Measurements from ENCODE around the gene B3GNT7.
"Not testable (repeated sequence)": the region's sequence is repeated elsewhere in the genome, so short reads cannot be mapped to it uniquely, and the experiment has no call there.

Gene B3GNT7

DNA sequence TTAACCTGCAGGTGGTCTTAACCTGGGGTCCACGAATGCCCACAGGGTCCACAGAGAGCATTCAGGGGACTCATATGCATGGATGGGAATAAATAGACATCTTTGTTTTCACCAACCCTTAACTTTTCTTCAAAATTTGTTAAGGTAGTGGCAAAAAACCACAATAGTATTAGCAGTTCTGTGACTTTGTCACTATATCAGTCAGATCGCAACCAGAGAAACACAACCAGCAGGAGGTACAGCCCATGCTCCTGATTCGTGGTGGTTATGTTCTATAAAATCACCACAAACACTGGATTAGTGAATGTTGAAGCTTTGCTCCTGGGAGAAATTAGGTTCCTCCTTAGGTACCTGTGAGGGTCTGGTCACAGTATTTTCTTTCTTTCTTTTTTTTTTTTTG is 31.6 kb downstream of the B3GNT7 start:
- DNase-seq (ENCODE audit: low read depth in 3 of 3): no peak

DNA sequence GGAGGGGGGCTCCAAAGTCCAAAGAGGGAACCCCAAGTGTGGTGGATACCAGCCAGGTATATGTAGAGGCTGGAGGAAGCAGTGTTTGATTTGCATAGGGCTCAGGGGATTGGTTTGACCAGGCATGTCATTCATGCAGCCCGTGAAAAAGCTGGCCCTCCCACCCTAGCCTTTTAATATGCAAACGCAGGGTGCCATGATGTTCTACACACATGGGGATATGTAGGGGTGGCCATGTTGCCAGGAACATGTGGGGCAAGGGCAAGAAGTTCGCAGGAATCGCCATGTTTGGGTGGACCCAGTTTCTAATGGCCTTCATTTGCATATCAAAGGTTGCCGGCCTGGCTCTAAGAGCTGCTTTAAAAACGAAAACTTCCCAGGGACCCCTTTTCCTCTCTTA is 33.6 kb downstream of the B3GNT7 start:
- no peak for DNase-seq (ENCODE audit: low read depth in 3 of 3)

DNA sequence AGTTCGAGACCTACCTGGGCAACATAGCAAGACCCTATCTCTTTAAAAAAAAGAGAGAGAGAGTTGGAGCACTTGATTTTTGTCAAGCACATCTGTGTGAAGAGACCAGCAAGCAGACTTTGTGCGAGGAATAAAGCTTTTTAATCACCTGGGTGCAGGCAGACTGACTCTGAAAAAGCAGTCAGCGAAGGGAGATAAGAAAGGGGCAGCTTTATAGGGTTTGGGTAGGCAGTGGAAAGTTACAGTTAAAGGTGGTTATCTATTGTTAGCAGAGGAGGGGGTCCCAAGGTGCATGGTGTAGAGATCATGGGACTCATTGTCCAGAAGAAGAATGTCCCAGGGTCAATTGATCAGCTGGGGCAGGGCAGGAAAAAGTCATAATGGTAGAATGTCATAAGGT is 34.4 kb downstream of the B3GNT7 start:
- DNase-seq (ENCODE audit: low read depth in 3 of 3): no peak

DNA sequence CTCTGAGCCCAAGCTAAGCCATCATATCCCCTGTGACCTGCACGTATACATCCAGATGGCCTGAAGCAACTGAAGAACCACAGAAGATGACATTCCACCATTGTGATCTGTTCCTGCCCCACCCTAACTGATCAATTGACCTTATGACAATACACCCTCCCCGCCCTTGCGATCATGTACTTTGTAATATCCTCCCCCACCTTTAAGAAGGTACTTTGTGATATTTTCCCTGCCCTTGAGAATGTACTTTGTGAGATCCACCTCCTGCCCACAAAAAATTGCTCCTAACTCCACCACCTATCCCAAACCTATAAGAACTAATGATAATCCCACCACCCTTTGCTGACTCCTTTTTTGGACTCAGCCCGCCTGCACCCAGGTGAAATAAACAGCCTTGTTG is 34.9 kb downstream of the B3GNT7 start:
- not testable (repeated sequence) for DNase-seq (ENCODE audit: low read depth in 3 of 3)

DNA sequence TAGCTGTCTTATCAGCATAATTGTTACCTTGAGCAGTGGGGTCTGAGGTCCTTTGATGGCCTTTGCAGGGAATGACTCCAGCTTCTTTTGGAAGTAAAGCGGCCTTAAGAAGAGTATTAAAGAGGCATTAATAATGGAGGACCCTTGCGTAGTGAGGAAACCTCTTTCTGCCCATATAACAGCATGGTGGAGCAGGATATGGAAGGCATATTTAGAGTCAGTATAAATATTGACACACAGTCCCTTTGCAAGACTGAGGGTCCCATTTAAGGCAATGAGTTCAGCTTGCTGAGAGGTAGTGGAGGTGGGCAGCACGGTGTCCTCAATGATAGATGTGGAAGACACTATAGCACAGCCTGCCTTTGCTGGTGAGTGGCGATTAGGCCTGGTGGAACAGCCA is 36.1 kb downstream of the B3GNT7 start:
- DNase-seq (ENCODE audit: low read depth in 3 of 3): no peak

DNA sequence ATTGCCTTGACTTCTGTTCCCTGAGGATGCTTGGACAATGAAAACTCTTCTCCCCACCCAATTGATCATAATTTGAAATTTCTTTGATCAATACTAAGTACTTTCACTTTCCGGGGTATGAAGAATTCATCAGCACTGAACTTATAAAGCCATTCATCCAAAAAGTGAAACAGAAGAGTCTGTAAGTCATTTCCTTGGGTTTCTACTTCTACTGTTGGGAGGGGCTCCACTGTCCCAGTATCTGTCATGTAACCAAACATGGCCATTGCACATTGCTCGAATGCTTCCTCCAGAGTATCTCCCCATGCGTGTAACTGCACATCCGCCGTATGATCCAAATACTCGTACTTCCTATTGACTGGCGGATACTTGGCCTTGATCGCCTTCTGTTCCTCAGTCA is 38.5 kb downstream of the B3GNT7 start:
- DNase-seq (ENCODE audit: low read depth in 3 of 3): no peak

DNA sequence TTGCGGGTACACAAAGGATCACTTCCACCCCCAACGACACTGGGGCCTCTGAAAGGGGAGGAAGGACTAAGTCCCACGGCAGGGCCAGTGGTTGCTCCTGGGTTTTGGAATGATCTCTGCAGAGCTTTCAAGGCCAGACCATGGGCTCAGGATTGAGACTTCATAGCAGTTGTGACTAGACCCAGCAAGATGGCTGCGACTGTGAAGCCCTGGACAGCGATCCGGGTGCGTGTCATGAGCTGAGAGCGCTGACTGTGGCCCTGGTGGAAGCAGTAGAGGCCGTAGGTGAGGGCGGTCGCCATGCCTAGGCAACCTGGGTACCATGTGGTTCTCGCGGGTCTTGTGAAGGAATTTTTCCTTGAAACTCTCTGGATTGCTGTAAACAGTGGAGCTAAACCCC is 41.4 kb downstream of the B3GNT7 start:
- DNase-seq (ENCODE audit: low read depth in 3 of 3): no peak

DNA sequence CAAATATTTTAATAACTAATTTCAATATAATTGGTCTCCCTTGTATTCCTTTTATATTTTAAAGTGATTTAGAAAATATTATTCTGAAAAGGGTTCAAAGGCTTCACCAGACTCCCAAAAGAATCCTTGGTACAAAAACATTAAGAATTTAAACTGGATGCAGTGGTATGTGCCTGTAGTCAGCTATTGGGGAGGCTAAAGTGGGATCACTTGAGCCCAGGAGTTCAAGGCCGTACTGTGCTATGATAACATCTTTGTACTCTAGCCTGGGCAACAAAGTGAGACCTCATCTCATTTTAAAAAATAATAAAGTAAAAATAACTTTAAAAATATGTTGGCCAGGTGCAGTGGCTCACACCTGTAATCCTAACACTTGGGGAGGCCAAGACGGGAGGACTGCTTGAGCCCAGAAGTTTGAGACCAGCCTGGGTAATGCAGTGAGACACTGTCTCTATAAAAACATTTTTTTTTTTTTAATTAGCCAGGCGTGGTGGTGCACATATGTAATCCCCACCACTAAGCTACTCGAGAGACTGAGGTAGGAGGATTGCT is 54.1 kb downstream of the B3GNT7 start:
- DNase-seq (ENCODE audit: low read depth in 3 of 3): no peak

DNA sequence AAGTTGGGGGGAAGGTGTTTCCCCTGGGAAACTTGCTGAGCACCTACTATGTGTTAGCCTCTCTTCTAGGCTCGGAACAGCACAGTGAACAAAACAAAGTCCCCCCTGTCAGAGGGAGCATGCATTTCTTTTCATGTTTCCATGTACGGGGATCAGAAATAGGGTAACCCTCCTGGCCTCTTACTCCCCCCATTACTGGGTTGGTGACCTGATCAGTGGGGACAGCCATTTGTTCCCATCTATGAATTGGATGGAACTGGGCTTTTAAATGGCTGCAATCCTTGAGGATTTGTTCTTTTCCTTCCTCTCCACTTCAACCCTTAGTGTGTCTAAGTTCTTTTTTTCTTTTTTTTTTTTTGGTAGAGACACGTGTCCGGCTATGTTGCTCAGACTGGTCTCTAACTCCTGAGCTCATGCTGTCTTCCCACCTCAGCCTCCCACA is 55.1 kb downstream of the B3GNT7 start:
- DNase-seq (ENCODE audit: low read depth in 3 of 3): no peak
